Measurements from ENCODE around the gene STK4.

STK4 gene

DNA sequence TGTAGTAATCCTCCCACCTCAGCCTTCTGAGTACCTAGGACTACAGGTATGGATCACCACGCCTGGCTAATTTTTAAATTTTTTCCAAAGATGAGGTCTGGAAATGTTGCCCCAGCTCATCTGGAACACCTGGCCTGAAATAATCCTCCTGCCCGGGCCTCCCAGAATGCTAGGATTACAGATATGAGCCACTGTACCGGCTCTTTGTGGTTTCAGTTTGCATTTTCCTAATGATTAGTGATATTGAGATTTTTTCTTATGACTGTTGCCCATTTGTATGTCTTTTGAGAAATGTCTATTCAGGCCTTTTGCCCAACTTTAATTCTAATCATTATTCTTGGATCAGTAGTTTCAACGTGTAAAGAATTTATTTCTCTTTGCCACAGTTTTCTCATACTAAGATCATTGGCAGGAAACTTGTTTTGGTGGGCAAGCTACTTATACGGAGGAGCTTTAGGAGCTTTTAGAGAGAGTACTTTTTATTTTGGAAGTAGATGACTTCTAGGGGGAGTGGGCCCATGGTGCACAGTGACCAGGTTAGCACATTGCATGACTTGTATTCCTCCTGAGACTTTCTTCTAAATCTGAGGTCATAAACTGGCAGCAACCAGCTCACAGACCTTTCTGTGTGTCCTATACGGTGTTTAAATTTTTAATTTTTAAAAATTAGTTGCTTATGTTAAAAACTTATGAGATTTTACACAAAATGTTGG lies 62.3 kb downstream of the STK4 start:
- no peak for DNase-seq (ENCODE audit: low spot score)

DNA sequence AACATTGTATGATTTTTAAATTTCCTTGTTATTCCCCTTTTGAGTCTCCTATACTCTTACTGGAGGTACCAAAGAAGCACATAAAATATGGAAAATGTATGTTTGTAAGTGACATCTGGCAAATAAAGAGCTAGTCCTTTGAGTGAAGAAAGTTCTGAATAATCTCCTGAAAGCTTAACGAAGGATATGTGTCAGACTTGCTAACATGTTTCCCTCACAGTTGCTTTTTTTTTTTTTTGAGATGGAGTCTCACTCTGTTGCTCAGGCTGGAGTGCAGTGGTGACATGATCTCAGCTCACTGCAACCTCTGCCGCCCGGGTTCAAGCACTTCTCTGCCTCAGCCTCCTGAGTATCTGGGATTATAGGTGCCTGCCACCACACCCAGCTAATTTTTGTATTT lies 63.6 kb downstream of the STK4 start:
- DNase-seq (ENCODE audit: low spot score): no peak

DNA sequence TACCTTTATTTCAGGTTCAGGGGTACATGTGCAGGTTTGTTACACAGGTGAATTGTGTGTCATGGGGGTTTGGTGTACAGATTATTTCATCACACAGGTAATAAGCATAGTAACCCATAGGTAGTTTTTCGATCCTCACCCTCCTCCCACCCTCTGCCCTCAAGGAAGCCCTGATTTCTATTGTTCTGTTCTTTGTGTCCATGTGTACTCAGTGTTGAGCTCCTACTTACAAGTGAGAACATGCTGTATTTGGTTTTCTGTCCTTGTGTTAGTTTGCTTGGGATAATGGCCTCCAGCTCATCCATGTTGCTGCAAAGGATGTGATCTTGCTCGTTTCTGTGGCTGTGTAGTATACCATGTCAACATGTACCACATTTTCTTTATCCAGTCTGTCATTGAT lies 66.0 kb downstream of the STK4 start:
- no peak for DNase-seq (ENCODE audit: low spot score)

DNA sequence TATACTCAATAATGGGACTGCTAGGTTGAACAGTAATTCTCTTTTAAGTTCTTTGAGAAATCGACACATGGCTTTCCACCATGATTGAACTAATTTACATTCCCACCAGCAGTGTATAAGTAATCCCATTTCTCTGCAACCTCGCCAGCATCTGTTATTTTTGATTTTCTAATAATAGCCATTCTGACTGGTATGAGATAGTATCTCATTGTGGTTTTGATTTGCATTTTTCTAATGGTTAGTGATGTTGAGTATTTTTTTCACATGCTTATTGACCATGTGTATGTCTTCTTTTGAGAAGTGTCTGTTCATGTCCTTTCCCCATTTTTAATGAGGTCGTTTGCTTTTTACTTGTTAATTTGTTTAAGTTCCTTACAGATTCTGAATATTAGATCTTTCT lies 66.5 kb downstream of the STK4 start:
- DNase-seq (ENCODE audit: low spot score): no peak

DNA sequence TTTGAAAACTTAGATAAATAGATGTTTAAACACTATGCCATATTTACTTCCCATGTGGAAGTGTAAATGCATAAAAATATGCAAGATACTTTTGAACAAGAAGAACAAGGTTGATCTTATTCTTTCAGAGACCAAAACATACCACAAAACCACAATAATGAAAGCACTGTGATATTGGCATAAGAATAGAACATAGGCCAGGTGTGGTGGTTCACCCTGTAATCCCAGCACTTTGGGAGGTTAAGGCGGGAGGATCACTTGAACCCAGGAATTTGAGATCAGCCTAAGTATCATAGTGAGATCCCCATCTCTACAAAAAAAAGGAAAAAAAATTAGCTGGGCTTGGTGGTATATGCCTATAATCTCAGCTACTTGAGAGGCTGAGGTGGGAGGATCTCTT lies 68.1 kb downstream of the STK4 start:
- no peak for DNase-seq (ENCODE audit: low spot score)

DNA sequence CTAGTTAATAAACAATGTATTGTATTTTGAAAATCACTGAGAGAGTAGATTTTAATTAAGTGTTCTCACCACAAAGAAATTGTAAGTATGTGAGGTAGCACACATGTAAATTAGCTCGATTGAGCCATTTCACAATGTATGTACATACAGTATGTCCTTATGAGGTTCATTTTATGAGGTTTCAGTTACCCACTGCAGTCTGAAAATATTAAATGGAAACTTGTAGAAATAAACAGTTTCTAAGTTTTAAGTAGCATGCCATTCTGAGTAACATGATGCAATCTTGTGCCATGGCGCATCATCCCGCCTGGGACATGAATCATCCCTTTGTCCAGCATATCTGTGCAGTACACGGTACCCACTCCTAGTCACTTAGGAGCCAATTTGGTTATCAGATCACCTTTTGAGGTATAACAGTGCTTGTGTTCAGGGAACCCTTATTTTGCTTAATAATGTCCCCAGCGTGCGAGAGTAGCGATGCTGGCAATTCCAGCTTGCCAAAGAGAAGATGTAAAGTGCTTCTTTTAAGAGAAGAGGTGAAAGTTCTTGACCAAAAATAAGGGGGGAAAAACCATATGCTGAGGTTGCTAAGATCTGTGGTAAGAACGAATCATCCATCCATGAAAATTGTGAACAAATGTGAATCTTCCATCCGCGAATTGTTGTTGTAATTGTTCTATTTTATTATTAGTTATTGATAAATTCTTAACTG lies 69.9 kb downstream of the STK4 start:
- no peak for DNase-seq (ENCODE audit: low spot score)

DNA sequence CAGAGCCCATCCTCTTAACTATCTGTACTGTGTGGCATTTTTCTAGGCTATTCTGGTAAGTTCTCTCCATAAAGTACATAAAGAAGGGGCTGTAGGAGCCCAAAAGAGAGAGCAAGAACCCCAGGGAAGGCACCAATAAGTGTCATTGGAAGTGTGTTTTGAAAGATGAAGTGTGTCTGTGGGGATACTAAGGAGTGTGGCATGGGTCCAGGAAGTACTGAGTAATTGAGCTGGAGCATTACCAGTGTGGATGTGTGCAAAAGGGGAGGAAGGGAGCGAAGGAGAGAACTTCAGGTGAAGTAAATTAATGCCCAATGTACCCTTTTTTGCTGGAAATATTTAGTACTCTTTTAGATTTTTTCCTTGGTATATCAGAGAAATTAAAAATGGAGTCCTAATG lies 70.7 kb downstream of the STK4 start:
- no peak for DNase-seq (ENCODE audit: low spot score)

DNA sequence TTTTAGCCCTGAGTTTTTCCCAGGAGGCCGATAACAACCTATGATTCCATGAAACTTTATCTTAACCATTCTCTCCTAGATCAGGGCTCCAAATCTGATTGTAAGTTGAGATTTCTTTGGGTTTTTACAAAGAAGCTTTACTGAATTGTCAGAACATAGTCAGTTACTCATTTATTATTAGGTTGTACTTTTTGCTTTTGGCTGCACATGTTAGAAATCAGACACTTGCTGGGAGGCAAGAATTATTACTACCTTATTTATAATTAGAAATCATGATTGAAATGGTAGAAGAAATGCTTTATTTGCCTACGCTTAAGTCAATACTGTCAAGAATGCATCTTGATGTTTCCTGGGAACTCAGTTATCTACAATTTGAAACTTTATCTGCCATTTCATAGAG lies 71.3 kb downstream of the STK4 start:
- no peak for DNase-seq (ENCODE audit: low spot score)

DNA sequence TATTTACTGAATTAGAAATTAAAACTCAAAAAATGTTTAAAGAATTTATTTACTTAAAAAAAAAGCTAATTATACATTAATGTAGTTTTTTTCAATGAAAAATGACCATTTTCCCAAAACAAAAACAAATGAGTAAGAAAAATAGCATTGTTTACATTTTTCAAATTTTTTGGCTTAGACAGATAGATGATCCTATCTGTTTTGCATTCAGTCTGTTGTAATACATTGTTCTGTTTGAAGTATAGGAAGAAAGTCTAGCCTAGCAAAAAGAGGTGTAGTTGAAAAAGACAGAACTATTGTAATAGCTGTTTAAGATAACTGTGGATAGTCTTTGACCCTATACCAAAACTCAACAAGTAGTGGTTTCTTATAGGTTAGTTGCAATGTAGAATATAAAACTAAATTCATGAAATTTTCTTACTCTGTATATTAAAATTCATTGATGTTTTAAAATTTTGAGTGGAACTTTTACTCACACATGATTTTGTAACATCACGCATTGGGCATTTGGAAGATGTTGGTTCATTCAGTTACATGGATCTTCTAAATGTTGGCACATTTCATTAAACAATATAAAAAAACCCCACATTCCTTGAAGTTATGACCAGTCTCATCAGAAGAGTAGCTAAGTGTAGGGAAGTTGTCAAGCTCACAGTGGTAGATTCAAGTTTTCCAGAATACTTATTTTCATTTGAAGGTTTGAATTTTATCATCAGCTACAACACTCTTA lies 72.6 kb downstream of the STK4 start:
- DNase-seq (ENCODE audit: low spot score): no peak

DNA sequence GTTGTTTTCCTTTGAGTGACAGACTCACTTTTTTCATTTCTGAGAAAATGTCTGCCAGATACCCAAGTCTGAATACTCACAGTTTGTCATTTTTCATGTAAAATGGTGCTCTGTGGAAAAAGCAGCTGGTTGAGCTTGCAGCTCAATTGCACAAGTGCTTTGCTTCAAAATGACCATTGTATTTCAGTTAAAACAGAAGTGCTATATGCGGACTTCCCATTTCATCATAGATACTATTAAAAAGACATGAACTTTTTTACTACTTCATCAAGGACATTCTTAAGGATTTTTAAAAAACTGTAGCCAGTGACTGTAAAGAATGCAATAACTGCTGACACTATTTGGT lies 73.1 kb downstream of the STK4 start:
- DNase-seq (ENCODE audit: low spot score): no peak

DNA sequence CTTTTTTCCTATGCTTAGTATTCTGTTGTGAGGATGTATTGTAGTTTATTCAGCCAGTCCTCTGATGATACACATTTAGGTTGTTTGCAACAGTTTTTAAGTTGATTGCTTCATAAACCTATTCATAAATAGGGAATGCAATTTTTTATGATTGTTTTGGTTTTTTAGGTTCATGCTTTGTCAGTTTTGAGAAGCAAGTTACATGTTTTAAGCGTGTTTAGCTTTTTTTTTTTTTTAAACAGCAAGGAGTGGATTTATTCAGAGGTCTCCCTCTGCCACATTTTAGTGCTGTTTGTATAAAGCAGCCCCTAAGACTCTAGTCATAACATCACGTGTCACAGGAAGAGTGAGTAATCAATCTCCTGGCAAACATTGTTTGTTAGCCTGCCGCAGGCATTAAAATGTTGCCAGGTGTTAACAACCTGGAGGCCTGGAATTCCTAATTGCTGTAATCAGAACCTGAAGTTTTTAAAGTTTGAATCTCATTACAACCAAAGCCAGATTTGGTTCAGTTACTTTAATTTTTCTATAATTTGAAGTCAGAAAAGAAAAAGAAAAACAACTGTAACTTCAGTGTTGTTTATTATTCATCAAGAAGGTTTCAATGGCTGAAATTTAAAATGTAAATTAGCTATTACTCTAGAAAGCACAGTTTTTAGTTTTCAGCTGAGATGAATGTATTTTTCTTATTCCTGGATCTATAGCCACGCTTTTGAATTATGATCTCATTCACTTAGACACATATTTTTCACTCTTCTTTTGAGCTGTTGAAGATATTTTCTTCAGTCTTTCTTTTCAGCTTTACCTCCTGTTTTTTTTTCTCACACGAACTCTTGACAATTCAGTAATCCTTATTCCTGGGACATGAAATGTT lies 75.4 kb downstream of the STK4 start:
- no peak for DNase-seq (ENCODE audit: low spot score)

DNA sequence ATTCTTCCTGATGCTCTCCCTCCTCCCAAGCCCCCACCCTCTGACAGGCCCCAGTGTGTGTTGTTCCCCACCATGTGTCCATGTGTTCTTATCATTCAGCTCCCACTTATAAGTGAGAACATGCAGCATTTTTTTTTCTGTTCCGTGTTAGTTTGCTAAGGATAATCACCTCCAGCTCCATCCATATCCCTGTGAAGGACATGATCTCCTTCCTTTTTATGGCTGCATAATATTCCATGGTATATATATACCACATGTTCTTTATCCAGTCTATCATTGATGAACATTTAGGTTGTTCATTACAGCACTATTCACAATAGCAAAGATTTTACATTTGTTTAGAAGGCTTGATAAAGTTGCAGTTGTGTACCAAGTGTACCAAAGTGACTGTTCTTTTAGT lies 76.7 kb downstream of the STK4 start:
- DNase-seq (ENCODE audit: low spot score): no peak

DNA sequence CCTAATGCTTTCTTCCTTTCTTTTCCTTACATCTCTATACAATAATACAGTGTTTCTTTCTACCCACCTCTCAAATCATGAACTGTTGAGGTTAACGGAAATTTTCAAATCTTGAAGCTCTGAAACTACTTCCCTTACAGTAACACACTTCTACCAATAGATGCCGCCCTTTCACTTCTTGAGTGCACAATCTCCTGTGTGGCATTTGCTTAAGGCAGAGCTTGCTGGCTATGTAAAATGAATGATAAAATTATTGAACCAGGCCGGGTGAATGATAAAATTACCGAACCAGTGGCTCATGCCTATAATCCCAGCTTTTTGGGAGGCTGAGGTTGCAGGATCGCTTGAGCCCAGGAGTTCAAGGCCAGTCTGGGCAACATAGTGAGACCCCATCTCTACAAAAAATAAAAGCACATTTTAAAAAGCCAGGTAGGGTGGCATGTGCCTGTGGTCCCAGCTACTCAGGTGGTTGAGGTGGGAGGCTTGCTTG lies 77.8 kb downstream of the STK4 start:
- DNase-seq (ENCODE audit: low spot score): peak; percentile 69

DNA sequence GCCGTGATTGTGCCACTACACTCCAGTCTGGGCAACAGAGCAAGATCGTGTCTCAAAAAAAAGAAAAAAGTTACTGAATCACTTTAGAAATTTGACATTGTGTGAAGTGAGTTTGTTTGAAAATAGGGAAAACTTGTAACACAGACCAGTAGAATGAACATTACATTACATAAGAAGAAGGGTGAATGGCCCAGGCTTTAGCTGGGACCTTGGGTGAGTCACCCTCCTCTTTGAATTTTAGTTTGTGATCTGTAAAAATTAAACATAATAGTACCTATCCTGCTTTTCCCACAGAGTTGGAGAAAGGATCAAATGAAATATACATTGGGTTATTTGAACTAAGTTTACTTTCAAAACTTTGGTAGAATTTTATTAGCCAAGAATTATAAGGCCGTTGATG lies 78.3 kb downstream of the STK4 start:
- DNase-seq (ENCODE audit: low spot score): no peak

DNA sequence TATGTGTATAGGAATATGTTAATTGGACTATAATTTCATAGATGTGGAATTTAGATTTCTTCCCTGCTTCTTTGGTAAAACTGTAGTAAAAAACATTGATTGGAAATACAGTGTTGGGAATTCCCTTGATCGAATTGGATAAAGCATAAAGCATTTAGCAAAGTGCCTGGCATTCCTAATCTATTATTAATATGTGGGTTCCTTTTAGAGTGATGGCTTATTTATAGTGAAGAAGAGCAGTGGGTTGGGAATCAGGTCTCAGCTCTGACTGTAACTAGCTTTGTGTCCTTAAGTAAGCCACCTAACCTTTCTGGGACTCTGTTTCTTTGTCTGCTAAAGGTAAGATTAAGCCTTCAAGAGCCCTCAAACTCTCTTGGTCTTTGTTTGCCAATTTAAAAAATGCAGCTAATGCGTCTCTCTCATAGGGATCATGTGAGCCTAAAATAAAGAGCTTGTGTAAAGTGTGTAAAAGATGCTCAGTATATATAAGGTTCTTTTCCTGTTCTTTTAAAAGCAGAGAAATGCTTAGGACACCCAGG lies 81.3 kb downstream of the STK4 start:
- no peak for DNase-seq (ENCODE audit: low spot score)

DNA sequence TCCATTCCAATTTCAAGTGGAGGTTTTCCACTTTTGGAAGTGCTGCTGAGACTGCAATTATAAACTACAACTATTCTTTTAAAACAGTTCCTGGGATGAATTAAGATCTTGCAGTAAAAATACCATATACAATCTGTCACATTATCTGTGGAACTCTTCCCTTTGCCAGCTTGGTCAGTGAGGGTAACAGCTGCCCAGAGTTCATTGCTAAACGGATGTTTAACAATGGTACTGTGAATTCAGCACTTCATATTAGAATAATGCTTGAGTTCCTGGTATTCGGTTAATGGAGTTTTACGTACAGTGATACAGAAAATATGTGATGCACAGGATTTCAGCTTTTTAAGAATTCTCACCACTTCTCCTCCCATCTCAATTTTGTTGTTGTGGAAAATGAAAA lies 83.1 kb downstream of the STK4 start:
- no peak for DNase-seq (ENCODE audit: low spot score)

DNA sequence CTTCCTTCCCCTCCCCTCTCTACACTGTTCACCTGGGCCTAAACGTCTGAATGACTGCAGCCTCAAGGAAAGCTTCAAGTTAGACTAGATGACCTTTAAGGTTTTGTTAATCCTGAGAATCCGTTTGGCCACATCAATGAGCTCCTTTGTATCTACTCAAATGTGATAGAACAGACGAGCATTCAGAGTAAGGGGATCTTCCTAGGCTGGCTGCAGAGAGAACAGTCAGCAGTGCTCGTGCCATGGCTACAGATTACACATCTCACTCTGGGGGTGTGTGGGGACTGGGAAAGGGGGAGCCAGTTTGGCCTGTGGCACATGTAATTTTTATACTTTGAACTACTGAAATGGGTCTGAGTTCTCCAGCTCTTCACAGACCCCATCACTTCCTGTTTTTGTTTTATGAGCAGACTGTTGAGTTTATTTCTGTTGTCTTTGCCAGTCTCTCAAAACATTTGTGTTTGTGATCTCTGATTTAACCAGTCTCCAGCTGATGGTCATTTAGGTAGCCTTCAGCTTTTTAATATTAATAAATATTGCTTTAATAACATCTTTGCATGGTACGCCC lies 83.7 kb downstream of the STK4 start:
- no peak for DNase-seq (ENCODE audit: low spot score)

DNA sequence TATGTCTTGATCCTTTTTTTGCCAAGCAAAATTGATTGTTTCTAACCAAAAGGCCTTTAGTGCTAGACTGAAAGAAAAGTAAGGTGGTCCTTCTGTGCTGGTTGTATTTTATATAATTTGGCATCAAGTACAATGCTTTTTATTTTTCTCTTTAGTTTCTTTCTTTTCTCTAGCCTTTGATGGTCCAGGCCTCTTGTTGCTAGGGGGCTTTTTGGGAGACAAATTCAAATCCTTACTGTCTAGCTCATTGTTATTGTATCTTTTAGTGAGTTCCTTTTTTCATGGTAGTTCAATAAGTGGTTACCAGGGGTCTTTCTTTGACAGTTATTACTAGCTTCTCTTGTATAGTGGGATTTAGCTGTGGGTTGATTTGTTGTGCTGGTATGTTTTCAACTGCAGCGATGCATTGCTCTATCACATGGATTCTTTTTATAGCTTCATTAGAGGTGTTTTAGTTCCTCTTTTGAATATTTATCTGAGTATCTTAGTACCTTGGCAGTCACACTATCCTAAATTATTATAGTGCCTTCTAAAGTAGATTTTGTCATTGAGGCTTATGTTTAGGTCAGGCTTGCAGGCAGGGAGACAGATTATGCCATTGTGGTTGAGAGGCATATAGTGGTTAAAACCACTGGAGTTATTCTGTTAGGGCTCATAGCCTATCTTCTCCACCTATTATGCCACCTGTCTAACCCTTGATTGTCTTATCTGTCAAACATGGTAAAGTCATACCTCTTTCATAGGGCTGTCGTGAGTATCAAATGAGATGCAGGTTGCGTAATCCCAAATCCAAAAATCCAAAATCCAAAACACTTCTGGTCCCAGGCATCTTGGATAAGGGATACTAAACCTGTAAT lies 85.1 kb downstream of the STK4 start:
- no peak for DNase-seq (ENCODE audit: low spot score)

DNA sequence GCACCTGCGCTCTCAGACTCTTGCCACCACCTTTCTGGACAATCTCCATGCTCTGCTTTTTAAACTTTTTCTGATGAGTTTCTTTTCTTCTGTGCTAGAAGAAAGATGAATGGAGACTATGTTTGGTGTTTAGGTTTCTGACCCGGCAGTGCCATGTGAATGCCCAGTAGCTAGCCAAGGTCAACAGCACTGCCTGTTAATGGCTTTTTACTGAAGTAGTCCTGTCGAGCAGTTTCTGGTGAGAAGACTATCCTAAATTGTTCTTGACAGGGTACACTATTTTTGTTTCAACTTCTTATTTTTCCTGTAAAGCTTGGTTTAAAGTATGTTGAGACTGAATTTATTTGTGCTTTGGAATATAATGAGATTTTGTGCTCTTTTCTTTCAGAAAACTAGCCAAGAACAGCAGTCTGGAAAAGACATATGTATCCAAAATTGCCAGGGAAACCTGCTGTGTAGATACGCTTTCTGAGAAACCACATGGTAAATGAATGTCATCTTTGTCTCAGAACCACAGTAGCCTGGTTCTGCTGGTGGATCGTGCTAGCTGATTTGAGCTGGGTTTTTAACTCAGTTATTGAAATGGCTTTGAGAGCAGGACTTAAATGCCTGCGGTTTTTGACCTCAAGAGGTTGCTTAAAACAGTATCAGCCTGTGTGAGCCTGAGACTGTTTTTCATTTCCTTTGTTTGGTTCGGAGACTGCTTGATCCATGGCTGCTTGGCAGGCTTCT lies 86.6 kb downstream of the STK4 start:
- DNase-seq (ENCODE audit: low spot score): no peak

All from D341Med (cell line).